ENCODE data around the gene ARHGAP33. TPM values are rescaled to one million over a fixed set of nuclear protein-coding genes. Genes with fewer than 3 reads are reported as not detected.

The ARHGAP33 gene
- total and polyA plus RNA-seq, 2 of the 4 experiments (the other 2 are of a cell fraction) = 0.72 to 11.9 TPM

GRCh38 chr19:35789195-35789977 lies 14.0 kb downstream of the ARHGAP33 start:
- no peak for TF ChIP-seq RFX5 (IDR thresholded peaks at IDR 0.05; ENCODE audit: low read depth, low read length)
- TF ChIP-seq USF2 (IDR thresholded peaks at IDR 0.05; ENCODE audit: low read depth, low read length) = no peak
- TF ChIP-seq MAFK (IDR thresholded peaks at IDR 0.05; ENCODE audit: low read depth, low read length) = no peak
- TF ChIP-seq BHLHE40 (IDR thresholded peaks at IDR 0.05; ENCODE audit: low read depth, low read length) = no peak
- TF ChIP-seq RCOR1 (IDR thresholded peaks at IDR 0.05; ENCODE audit: insufficient replicate concordance, low read length) = no peak
- no peak for TF ChIP-seq CEBPB (IDR thresholded peaks at IDR 0.05; ENCODE audit: low read depth, low read length)
- TF ChIP-seq SMC3 (IDR thresholded peaks at IDR 0.05; ENCODE audit: low read depth, low read length) = no peak
- TF ChIP-seq, protein P1, sequence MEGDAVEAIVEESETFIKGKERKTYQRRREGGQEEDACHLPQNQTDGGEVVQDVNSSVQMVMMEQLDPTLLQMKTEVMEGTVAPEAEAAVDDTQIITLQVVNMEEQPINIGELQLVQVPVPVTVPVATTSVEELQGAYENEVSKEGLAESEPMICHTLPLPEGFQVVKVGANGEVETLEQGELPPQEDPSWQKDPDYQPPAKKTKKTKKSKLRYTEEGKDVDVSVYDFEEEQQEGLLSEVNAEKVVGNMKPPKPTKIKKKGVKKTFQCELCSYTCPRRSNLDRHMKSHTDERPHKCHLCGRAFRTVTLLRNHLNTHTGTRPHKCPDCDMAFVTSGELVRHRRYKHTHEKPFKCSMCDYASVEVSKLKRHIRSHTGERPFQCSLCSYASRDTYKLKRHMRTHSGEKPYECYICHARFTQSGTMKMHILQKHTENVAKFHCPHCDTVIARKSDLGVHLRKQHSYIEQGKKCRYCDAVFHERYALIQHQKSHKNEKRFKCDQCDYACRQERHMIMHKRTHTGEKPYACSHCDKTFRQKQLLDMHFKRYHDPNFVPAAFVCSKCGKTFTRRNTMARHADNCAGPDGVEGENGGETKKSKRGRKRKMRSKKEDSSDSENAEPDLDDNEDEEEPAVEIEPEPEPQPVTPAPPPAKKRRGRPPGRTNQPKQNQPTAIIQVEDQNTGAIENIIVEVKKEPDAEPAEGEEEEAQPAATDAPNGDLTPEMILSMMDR (conservative IDR thresholded peaks at IDR 0.05; ENCODE audit: low read depth, low read length) = no peak
- TF ChIP-seq MAZ (IDR thresholded peaks at IDR 0.05; ENCODE audit: borderline replicate concordance, low read depth, low read length) = no peak
- no peak for TF ChIP-seq FOS (IDR thresholded peaks at IDR 0.05; ENCODE audit: low read depth, low read length)
- Histone ChIP-seq H2AFZ (replicated peaks; ENCODE audit: low read length, poor library complexity) (no peak overlapping the region), H3K9ac (ENCODE audit: low read depth, low read length) (no peak overlapping the region), H4K5ac (ENCODE audit: low read depth, low read length) (no peak overlapping the region), H4K20me1 (ENCODE audit: insufficient read depth, low read length) (no peaks in the 10 kb centered on the region), H3K4ac (ENCODE audit: low read depth, low read length) (no peak overlapping the region), H2BK120ac (ENCODE audit: low read depth, low read length) (no peak overlapping the region), H3K9me3 (ENCODE audit: control insufficient read depth, insufficient read depth, low read length) (no peaks in the 10 kb centered on the region), H3K79me1 (ENCODE audit: low read depth in 1 of 2, low read length in 2 of 2) (no peaks in the 10 kb centered on the region), H2BK15ac (ENCODE audit: low read depth, low read length) (no peak overlapping the region), H3K23ac (ENCODE audit: low read depth, low read length) (no peak overlapping the region), H3K18ac (ENCODE audit: low read depth, low read length) (no peak overlapping the region), H4K8ac (ENCODE audit: low read depth in 2 of 2, low read length in 2 of 2) (no peak overlapping the region), H2AK9ac (replicated peaks; ENCODE audit: low read depth, low read length, poor library complexity) (no peak overlapping the region), H3K9me1 (ENCODE audit: insufficient read depth, low read length) (no peaks in the 10 kb centered on the region), H3K4me2 (ENCODE audit: low read depth, low read length) (no peak overlapping the region), H2BK5ac (ENCODE audit: low read depth, low read length, poor library complexity, severe bottlenecking) (no peak overlapping the region), H3K36me3 (ENCODE audit: control insufficient read depth, insufficient read depth, low read length) (no peaks in the 10 kb centered on the region; the same call in 1 of the 2 replicates), H3K14ac (replicated peaks; ENCODE audit: low read depth, low read length) (no peak overlapping the region), H4K91ac (ENCODE audit: insufficient read depth, low read depth, low read length) (no peak overlapping the region), H2BK20ac (ENCODE audit: low read depth, low read length) (no peak overlapping the region), H3K4me3 (ENCODE audit: insufficient read depth, low read depth, low read length) (no peak overlapping the region), H3K4me1 (ENCODE audit: control insufficient read depth, insufficient read depth, low read length) (no peaks in the 10 kb centered on the region), H3K56ac (ENCODE audit: extremely low read depth, insufficient read depth, low read length) (no peak overlapping the region), H3K27me3 (ENCODE audit: control insufficient read depth, insufficient read depth, low read length) (no peaks in the 10 kb centered on the region; the same call in 1 of the 2 replicates), H2AK5ac (ENCODE audit: low read depth, low read length) (no peak overlapping the region), H3K27ac (ENCODE audit: insufficient read depth, low read length) (no peak overlapping the region)
- DNase-seq (no peak), ATAC-seq (ENCODE audit: low read depth) (no peak)
- CTCF ChIA-PET = no interaction called here
- intact Hi-C loops (cut with micrococcal nuclease) (no loop called here), in situ Hi-C loops (cut with MboI; ENCODE audit: low sequenced_read_pairs) (no loop called here), dilution Hi-C loops (cut with HindIII; ENCODE audit: low sequenced_read_pairs, unreplicated experiment) (no loop called here)
- WGBS, 2 experiments (ENCODE audit: extremely low coverage in 2 of 2, insufficient read length in 1 of 2) = 73% methylated on average over 5 of the region's 11 CpGs; no CpG with 5 or more reads in 1 of the 2 experiments
- no TSS peak for BruUV-seq (replicated peaks)
- POLR2A ChIA-PET (ENCODE audit: unreplicated experiment) = no interaction called here

All from IMR-90 (cell line).